ENCODE results near the gene TTC39B. TPM values are rescaled to one million over a fixed set of nuclear protein-coding genes. Genes with fewer than 3 reads are reported as not detected.

Gene TTC39B
- total RNA-seq, 1 experiment from 2014 or later, result 2.8 TPM

DNA sequence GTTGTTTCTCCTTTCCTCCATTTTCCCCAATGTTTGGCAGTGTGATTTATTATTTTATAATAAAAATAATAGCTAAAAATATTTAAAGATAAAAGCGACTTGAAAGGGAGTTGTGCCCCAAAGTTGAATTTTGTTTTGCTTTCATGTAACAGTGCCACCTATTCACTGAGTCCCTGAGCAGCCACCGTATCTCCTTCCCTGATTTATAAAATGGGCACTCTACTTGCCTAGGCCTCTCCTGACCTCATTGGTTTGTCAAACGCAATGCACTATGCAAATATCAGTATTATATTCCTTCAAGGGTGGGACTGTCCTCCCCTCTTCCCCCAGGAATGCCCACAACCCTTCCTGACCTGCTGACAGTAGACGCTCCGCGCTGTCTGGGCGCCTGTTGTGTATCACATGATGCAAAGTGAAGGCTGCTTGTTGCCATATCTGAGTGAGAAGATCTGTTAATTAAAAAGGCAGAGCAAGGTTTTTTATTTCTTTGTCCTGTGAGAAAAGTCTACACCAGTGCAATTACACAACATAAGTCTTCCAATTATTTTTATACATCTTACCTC lies 81.4 kb downstream of the TTC39B start:
- DNase-seq (ENCODE audit: low spot score), result no peak

GRCh38 chr9:15222313-15222712 lies 84.7 kb downstream of the TTC39B start:
- DNase-seq (ENCODE audit: low spot score), result no peak

GRCh38 chr9:15221746-15222145 lies 85.3 kb downstream of the TTC39B start:
- no peak for DNase-seq (ENCODE audit: low spot score)

GRCh38 chr9:15220658-15221318 lies 86.2 kb downstream of the TTC39B start:
- DNase-seq (ENCODE audit: low spot score), result no peak

GRCh38 chr9:15219546-15219945 lies 87.5 kb downstream of the TTC39B start:
- DNase-seq (ENCODE audit: low spot score), result no peak

- DNase-seq (ENCODE audit: low spot score), result no peak
Measured at GRCh38 chr9:15218994-15219393, 88.0 kb downstream of the TTC39B start.

GRCh38 chr9:15213249-15213648 lies 93.8 kb downstream of the TTC39B start:
- no peak for DNase-seq (ENCODE audit: low spot score)

GRCh38 chr9:15211815-15212495 lies 95.1 kb downstream of the TTC39B start:
- DNase-seq (ENCODE audit: low spot score), result no peak

DNA sequence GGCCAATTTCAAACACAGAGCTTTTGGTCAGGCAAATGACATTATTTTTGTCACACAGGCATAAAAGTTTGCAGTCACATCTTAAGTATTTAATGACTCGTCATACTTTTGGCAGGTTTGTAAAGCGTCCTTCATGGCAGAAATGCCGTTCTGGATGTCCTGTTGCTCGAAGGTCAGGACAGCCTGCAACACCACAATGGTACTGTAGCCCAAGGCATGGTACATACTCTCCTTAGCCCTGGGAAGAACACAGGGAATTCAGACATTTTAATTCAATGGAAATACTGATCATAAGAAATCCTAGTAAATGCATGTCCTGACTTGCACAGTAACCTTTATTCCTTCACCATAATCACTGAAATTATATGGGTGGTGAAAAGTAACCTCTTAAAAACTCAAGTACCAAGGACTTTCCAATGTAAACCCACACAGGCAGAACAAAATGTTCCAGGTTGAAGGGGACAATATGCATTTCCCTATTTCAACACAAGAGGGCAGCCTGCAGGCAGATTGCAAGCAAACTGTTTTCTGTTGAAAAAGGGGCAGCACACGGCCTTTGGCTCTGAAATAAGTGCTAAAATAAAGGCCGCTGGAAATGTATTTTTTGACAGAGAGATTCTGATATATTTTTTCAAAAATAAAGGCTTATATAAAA lies 95.7 kb downstream of the TTC39B start:
- DNase-seq (ENCODE audit: low spot score), result peak; percentile 48

- no peak for DNase-seq (ENCODE audit: low spot score)
Measured at GRCh38 chr9:15206903-15207696, 99.9 kb downstream of the TTC39B start.

DNA sequence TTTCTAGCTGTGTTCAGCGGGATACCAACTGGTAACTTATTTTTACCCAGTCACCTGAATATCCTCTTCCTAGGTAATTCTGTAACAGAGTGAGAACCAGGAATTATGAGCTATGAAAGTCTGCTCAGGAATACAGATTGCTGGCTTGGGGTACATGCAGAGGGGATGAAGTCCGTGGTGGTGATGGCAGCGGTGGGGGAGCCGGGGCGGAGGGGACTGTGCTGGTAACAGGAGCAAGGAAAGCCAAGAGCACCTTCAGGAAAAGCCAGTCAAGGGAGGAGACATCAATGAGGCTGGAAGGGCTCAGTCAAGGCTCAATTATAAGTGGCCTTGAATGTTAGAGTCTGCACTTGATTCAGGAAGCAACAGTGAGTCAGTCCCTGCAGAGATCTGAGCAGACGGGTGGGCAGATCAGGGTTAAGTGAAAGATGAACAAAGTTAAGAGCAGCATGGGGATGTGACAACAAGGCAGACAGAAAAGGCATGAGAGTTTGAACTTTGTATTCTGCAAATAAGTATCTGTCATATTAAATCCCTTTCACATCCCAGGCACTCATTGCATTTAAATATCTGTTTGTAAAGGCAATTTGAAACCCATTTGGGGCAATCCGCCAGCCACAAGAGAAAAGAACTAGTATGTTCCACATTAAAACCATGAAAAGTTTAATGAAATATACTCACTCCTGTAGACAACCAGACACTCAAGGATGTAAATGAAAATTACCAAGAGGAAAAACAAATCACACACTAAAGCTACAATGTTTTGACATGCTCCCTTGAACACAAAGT lies 101.2 kb downstream of the TTC39B start:
- no peak for DNase-seq (ENCODE audit: low spot score)

- DNase-seq (ENCODE audit: low spot score), result no peak
Measured at GRCh38 chr9:15203581-15203980, 103.4 kb downstream of the TTC39B start.

- no peak for DNase-seq (ENCODE audit: low spot score)
Measured at GRCh38 chr9:15200111-15200510, 106.9 kb downstream of the TTC39B start.

DNA sequence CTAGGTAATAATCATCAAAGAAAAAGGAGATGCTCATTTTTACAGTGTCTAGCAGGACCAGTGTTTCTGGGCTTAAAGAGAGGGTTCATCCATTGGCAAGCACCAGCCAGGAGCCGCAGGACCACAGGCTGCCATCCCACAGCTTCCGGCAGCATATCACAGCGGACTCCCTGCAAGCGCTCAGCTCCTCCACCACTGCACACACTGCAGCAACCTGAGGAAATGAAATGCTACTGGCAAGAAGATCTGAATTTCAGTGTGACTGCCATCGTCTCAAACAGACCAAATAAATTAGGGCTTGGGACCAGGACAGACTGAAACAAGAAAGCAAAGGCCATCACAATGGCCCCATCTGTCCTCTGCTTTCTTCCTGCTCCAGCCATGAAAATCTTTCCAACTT lies 114.2 kb downstream of the TTC39B start:
- DNase-seq (ENCODE audit: low spot score), result no peak

DNA sequence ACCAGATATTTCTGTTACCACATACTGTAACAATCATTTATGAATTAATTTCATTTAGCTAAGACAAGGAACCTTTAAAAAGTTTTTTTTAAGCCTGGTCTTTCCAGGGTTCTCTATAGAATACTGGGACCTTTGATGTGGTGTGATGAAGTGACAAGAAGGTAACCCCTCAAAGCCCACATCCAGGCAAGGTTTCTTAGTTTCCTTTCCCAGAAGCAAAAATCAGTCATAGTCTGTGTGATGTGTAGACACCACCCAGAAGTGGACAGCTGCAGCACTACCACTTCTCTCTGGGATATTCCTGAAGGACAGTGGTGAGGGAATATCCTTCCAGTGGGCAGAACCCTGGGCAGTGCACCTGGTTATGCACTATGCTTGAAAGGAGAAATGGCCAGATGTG lies 115.6 kb downstream of the TTC39B start:
- DNase-seq (ENCODE audit: low spot score), result no peak

- DNase-seq (ENCODE audit: low spot score), result no peak
Measured at GRCh38 chr9:15189481-15189880, 117.5 kb downstream of the TTC39B start.

- DNase-seq (ENCODE audit: low spot score), result no peak
Measured at GRCh38 chr9:15187589-15187988, 119.4 kb downstream of the TTC39B start.

GRCh38 chr9:15182730-15183129 lies 124.3 kb downstream of the TTC39B start:
- DNase-seq (ENCODE audit: low spot score), result no peak

DNA sequence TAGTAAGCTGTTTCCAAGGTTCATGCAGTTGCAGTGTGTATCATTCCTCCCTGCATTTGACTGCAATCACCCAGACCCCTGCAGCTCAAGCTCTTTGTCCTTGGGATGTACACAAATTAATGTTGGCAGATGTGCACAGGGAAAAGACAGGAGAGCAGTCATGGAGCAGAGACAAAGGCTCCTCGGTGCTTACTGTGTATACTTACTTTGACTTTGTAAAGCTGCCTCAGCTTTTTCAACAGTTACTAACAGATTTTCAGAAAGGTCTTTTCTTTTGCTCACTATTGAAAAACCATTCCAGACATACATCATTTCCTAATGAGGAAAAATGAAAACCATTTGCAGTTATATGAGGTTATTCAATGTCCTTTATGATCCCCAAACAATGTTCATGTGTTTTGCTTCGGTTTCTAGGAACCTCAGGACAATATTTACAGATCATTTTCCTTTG lies 124.9 kb downstream of the TTC39B start:
- DNase-seq (ENCODE audit: low spot score), result no peak

DNA sequence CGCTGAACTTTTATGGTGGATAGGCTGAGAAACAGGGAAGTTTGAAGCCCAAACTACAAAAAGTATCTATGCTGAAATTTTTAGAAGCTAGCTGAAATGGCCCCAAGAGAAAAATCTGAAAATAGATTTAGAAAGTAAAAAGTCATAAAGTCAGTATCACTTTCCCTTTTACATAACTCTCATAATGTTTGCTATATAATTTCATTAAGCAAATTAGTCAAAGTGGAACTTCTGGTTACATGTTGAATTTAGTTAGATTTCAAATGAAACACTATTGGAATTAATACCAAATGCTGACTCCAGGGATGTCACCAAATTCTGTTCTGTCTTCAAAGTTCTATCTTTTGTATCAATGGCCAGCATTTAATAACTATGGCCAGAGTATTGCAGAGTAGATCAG lies 126.9 kb downstream of the TTC39B start:
- DNase-seq (ENCODE audit: low spot score), result no peak

GRCh38 chr9:15178631-15179030 lies 128.4 kb downstream of the TTC39B start:
- DNase-seq (ENCODE audit: low spot score), result no peak

Data from A172 (cell line).